ENCODE data around the gene SMIM31.

SMIM31 gene

DNA sequence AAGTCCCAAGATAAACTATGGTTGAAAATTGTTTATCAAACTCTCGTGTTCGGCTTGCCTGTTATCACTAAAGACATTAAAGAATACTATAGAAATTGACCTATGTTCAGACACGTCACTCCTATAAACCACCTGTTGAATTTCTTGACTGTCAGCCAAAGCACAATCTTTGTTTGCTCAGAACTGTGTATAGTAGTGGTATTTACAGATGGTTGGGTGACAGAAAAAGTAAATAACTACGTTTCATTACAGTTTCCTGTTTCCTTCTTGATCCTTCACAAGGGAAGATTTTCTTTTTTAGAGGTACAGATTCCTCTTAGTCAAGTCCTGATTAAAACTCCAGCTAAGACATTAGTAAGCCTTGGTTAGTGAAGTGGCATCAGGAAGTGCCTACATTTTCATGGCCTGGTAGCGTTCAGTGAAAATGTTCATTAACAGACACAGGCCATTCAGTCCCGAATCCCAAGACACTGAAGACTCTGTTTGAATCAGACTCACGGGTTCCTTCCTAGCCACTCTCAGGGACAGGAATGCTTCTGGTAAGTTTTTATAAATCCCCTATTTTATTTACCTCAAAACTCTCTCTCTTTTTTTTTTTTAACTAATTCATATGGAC, at the start of gene SMIM31:
Gene SMIM31, plus strand, starts transcription at position 259 of the 616 bp plus-strand sequence. CDS start 16,313 bp downstream, outside the sequence.
- Histone ChIP-seq H3K27ac (no peak within 1 kb of the TSS), H3K4me3 (no peak within 1 kb of the TSS)
- DNase-seq (ENCODE audit: low spot score), result no peak
- TF ChIP-seq, protein P1, sequence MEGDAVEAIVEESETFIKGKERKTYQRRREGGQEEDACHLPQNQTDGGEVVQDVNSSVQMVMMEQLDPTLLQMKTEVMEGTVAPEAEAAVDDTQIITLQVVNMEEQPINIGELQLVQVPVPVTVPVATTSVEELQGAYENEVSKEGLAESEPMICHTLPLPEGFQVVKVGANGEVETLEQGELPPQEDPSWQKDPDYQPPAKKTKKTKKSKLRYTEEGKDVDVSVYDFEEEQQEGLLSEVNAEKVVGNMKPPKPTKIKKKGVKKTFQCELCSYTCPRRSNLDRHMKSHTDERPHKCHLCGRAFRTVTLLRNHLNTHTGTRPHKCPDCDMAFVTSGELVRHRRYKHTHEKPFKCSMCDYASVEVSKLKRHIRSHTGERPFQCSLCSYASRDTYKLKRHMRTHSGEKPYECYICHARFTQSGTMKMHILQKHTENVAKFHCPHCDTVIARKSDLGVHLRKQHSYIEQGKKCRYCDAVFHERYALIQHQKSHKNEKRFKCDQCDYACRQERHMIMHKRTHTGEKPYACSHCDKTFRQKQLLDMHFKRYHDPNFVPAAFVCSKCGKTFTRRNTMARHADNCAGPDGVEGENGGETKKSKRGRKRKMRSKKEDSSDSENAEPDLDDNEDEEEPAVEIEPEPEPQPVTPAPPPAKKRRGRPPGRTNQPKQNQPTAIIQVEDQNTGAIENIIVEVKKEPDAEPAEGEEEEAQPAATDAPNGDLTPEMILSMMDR (IDR thresholded peaks at IDR 0.05), result no peak

DNA sequence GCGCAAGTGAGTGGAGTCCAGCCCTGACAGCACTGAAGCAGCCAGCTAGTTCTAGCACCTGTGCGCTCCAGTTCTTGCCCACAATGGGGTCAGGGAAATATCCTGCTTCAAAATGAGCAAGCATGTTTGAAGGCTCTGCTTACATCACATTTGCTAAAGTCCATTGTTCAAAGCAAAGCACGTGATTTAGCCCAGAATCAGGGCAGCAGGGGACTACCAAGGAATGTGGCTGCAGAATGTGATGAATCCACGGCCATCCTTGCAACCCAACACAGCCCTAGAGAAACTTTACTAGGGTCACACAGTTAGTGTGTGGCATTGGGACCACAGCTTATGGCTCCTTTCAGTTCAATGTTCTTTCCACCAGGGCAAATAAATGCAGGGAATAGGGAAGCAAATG, 47.3 kb upstream of the SMIM31 start:
- TF ChIP-seq, protein P1 (IDR thresholded peaks at IDR 0.05), result no peak
- no peak overlapping the region for H3K27ac ChIP-seq
- no peak for DNase-seq (ENCODE audit: low spot score)
- H3K4me3 ChIP-seq, result no peak overlapping the region

DNA sequence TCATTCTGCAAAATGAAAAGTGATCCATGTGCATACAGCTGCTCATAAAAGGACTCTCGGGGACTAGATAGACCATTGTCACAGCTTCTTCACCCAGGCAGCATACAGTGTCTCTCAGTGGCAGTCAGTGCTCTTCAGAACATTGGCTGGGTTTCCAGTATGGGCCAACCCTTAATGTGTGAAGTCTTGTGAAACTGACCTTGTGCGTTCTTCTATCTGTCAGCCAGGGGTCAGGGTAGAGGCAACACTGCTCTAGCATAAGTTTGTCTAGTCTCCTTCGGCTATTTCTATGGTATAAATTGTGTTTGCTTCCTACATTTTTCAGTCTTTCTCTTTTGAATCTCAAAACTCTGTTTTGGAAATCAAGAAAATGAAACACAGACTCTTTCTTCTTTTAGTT, 37.0 kb upstream of the SMIM31 start:
- no peak overlapping the region for H3K4me3 ChIP-seq
- DNase-seq (ENCODE audit: low spot score), result no peak
- no peak overlapping the region for H3K27ac ChIP-seq
- TF ChIP-seq, protein P1 (IDR thresholded peaks at IDR 0.05), result no peak

DNA sequence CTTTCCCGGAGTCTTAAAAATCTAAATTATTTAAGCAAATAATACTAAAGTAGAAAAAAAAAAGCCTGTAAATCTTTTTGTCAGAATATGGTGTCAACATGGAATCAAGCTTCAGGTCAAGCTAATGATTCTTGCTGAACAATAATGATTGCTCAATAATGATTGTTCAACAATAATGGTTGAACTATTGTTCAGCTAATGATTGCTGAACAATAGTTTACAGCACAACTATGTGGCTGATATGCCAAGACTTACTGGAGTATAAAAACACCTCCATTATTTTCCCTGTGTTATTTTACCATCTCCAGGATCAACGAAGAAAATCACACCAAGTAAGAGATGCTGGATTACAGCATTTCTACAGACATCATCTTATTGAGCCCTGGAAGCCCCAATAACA, 35.1 kb upstream of the SMIM31 start:
- no peak for DNase-seq (ENCODE audit: low spot score)
- no peak overlapping the region for H3K27ac ChIP-seq

DNA sequence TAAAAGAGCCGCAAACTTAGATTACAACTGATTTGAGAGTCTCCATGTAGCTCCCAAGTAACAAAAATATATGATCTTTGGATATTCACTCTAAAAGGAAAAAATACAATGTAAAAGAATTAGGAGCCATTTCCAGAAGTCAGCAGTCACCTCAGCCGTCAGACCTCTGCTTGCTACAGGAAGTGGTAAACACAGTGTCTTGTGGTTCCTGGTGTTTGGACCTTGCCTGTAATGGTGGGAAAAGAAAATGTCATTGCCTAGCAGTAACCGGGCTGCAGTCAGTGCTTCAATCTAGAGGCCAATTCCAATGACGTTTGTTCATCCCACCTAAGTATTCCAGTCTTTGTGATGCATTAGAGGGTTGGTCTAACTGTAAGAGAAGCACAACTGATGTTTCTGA, 28.9 kb upstream of the SMIM31 start:
- TF ChIP-seq, protein P1 (IDR thresholded peaks at IDR 0.05), result no peak
- DNase-seq (ENCODE audit: low spot score), result no peak
- H3K4me3 ChIP-seq, result no peak overlapping the region
- H3K27ac ChIP-seq, result no peak overlapping the region

More for the DNA sequence above, 35.1 kb upstream of the SMIM31 start:
- TF ChIP-seq, protein P1 (IDR thresholded peaks at IDR 0.05), result no peak
- no peak overlapping the region for H3K4me3 ChIP-seq

DNA sequence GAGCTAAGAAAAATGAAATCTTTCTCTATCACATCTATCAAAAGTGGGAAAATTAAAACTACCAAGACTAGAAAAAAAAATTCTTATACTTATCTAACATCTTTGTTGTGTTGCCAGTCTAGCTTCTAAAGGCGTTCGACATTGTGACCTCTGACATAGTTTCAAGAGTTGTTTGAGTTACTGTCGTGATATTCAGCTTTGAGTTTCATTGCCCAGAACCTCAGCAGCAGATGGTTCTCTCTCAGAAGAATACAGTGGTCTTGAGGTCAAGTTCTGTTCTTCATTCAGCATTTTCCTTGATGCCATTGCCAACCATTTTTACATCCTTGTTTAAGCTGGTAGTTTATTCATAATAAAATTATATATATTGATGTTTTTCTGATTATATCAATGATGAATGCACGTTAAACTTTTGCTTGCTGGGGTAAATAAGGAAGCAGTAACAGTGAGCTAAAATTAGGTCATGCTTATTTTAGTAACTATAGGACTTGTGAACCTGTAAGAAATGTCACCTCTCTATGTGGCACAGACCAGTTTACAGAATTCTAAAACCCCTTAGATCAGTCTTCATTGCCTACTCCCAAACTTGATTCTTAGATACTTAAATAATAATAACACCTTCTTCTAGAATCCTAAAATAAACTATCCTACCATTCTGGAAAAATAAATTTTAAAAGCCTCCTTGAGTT, 23.1 kb upstream of the SMIM31 start:
- no peak overlapping the region for H3K4me3 ChIP-seq
- no peak for DNase-seq (ENCODE audit: low spot score)
- H3K27ac ChIP-seq, result no peak overlapping the region
- TF ChIP-seq, protein P1 (IDR thresholded peaks at IDR 0.05), result no peak

All from coronary artery (tissue), 2 donors.